Mucosa of rectum (tissue), 2 donors: ENCODE data around the gene CRLF2.
A peak's percentile ranks its signal among the peaks of the same experiment; 100 is the strongest.
"Not testable (repeated sequence)": the region's sequence is repeated elsewhere in the genome, so short reads cannot be mapped to it uniquely, and the experiment has no call there.

Source experiments
- H3K27ac ChIP-seq, 2 donors: one replicate each; pipeline ENCODE4 v1.7.0; 2013; ENCODE audit warnings: inconsistent platforms in 2 of 2, low read depth in 2 of 2, low read length in 2 of 2
- H3K27me3 ChIP-seq, 2 donors: one replicate each; pipeline ENCODE4 v1.7.0; 2013; ENCODE audit warnings: low read length in 2 of 2; ENCODE audit not compliant: control insufficient read depth in 2 of 2, insufficient read depth in 2 of 2
- H3K36me3 ChIP-seq, 2 donors: one replicate each; pipeline ENCODE4 v1.7.0; 2013; ENCODE audit warnings: low read length in 2 of 2; ENCODE audit not compliant: control insufficient read depth in 2 of 2, insufficient read depth in 2 of 2
- H3K4me1 ChIP-seq, 2 donors: one replicate each; pipeline ENCODE4 v1.7.0; 2013; ENCODE audit warnings: low read length in 2 of 2, mild to moderate bottlenecking in 1 of 2; ENCODE audit not compliant: control insufficient read depth in 2 of 2, insufficient read depth in 2 of 2
- H3K4me3 ChIP-seq, 2 donors: one replicate each; pipeline ENCODE4 v1.7.0; 2013; ENCODE audit warnings: low read length in 2 of 2
- H3K9ac ChIP-seq, 2 donors: one replicate each; pipeline ENCODE4 v1.7.0; 2013; ENCODE audit warnings: low read length in 2 of 2, low read depth in 1 of 2, mild to moderate bottlenecking in 1 of 2
- H3K9me3 ChIP-seq, 2 donors: one replicate each; pipeline ENCODE4 v1.7.0; 2013; ENCODE audit warnings: low read length in 2 of 2; ENCODE audit not compliant: control insufficient read depth in 2 of 2
- donor health status: healthy.
- donor health status: Normal muscosa, but diverticular disease.

The CRLF2 gene

DNA sequence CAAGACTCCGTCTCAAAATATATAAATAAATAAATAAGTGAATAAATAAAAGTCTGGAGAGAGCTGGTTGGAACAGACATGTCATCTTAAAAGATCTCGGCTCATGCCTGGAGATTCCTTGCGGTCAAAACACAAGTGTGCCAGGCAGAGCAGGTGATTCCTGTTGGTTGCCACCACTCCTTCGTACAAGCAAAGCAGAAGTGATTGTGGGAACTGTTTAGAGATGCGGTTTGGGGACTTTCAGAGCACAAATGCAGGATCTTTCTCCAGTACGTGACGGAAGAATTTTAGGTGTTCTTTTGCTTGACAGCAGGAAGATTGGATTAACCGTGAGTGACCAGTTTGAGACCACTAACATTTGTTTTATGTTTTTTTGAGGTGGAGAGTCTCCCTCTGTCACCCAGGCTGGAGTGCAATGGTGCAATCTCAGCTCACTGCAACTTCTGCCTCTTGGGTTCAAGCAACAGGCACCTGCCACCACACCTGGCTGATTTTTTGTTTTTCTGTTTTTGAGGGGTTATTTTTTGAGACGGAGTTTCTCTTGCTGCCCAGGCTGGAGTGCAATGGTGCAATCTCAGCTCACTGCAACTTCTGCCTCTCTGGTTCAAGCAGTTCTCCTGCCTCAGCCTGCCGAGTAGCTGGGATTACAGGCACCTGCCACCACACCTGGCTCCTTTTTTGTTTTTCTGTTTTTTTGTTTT, 2.8 kb upstream of the CRLF2 start:
- no peaks in the 10 kb centered on the region for H3K4me1 ChIP-seq
- no peaks in the 10 kb centered on the region for H3K9me3 ChIP-seq
- H3K4me3 ChIP-seq = no peak overlapping the region
- H3K27ac ChIP-seq = no peak overlapping the region
- H3K27me3 ChIP-seq = no peaks in the 10 kb centered on the region
- H3K9ac ChIP-seq = no peak overlapping the region
- no peaks in the 10 kb centered on the region for H3K36me3 ChIP-seq

DNA sequence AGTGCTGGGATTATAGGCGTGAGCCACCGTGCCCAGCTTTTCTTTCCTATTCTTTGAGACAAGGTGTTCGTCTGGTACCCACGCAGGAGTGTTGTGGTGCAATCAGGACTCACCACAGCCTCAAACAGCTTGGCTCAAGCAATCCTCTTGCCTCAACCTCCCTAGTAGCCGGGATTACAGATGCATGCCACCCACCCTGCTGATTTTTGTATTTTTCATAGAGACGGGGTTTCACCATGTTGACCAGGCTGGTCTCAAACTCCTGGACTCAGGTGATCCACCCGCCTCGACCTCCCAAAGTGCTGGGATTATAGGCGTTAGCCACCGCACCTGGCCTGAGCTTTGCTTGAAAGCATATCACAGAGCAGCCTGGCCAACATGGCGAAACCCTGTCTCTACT, 1.5 kb upstream of the CRLF2 start:
- Histone ChIP-seq H3K4me3 (no peak overlapping the region), H3K27ac (no peak overlapping the region), H3K36me3 (no peaks in the 10 kb centered on the region), H3K9me3 (no peaks in the 10 kb centered on the region), H3K27me3 (no peaks in the 10 kb centered on the region), H3K9ac (no peak overlapping the region), H3K4me1 (no peaks in the 10 kb centered on the region)

DNA sequence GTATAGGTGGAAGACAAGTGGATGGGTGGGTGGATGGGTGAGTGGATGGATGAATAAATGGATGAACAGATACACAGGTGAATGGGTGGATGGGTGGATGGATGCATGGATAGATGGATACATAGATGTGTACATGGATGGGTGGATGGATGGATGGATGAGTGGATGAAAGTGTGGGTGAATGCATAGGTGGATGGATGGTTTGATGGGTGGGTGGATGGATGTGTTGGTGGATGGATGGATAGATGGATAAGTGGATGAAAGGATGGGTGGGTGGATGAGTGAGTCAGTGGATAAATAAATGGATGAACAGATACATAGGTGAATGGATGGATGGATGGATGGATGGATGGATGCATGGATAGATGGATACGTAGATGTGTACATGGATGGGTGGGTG, 1.6 kb downstream of the CRLF2 start:
- H3K27ac ChIP-seq = no peak overlapping the region
- no peaks in the 10 kb centered on the region for H3K9me3 ChIP-seq
- H3K27me3 ChIP-seq = no peaks in the 10 kb centered on the region

DNA sequence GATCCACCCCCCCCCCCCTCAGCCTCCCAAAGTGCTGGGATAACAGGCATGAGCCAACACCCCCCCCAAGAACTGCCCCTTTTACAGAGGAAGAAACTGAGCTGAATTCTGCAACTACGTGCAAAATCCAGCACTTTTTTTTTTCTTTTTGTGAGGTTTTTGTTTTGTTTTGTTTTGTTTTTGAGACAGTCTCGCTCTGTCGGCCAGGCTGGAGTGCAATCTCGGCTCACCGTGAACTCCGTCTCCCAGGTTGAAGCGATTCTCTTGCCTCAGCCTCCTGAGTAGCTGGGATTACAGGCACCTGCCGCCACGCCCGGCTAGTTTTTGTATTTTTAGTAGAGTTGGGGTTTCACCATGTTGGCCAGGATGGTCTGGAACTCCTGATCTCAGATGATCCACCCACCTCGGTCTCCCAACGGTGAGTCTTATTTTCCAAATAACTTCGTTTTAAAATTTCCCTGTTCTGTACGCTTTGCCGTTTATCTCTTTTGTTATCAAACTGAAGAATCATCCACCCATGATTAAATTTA, 4.9 kb downstream of the CRLF2 start:
- no peaks in the 10 kb centered on the region for H3K9me3 ChIP-seq
- H3K4me1 ChIP-seq = peaks cover 0 to 2% of the 10 kb centered on the region in 2 donors
- H3K4me3 ChIP-seq = no peak overlapping the region
- H3K27me3 ChIP-seq = no peaks in the 10 kb centered on the region
- no peak overlapping the region for H3K9ac ChIP-seq
- no peaks in the 10 kb centered on the region for H3K36me3 ChIP-seq
- no peak overlapping the region for H3K27ac ChIP-seq

More for the DNA sequence above, 1.6 kb downstream of the CRLF2 start:
- Histone ChIP-seq H3K4me1 (no peaks in the 10 kb centered on the region), H3K4me3 (no peak overlapping the region), H3K9ac (no peak overlapping the region), H3K36me3 (no peaks in the 10 kb centered on the region)

DNA sequence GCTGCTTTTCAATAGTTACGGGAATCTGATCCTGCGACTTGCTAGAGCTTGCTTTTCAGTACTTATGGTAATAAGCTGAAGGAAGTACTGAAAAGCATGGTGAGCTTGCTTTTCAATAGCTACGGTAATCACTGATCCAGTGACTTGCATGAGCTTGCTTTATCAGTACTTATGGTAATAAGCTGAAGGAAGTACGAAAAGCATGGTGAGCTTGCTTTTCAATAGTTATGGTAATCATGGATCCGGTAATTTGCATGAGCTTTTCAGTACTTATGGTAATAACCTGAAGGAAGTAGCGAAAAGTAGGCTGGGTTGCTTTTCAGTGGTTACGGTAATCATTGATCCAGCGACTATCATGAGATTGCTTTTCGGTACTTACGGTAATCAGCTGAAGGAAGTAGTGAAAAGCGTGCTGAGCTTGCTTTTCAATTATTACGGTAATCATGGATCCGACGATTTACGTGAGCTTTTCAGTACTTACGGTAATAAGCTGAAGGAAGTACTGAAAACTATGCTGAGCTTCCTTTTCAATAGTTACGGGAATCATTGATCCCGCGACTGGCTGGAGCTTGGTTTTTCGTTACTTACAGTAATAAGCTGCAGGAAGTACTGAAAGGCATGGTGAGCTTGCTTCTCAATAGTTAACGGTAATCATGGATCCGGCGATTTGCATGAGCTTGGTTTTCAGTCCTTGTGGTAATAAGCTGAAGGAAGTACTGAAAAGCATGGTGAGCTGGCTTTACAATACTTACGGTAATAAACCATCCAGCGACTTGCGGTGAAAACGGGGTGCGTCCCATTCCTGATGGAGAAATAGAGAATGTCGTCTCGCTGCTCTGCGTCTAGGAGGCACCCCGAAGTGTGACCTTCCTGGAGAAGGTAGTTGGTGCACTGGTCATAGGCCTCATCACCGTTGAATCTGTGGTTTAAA, 6.5 kb downstream of the CRLF2 start:
- peak overlapping the region; percentile 57 to 65 for H3K4me3 ChIP-seq
- no peaks in the 10 kb centered on the region for H3K9me3 ChIP-seq
- no peaks in the 10 kb centered on the region for H3K36me3 ChIP-seq
- no peaks in the 10 kb centered on the region for H3K27me3 ChIP-seq
- H3K4me1 ChIP-seq = peaks cover 0 to 2% of the 10 kb centered on the region in 2 donors
- H3K9ac ChIP-seq = no peak overlapping the region
- H3K27ac ChIP-seq = no peak overlapping the region

DNA sequence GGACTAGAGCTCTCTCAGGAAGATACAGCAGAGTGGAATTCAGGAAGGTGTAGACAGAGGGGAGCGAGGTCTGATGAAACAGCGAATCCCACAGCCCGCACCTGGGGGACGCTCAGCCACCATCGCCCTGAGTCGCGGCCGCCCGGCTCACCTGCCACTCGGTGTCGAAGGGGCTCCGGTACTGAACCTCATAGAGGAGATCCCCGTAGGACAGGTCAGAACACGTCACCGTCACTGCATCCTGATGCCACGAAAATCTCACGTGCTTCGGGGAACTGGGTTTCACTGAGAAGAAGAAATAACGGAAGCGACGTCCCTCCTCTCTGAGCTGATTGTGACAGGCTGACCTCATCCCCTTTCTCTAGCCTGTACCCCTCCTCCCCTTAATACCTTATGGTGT, 10.2 kb downstream of the CRLF2 start:
- H3K27ac ChIP-seq = no peak overlapping the region
- peaks cover 0 to 2% of the 10 kb centered on the region in 2 donors for H3K4me1 ChIP-seq
- no peak overlapping the region for H3K9ac ChIP-seq
- no peaks in the 10 kb centered on the region for H3K9me3 ChIP-seq
- H3K27me3 ChIP-seq = no peaks in the 10 kb centered on the region
- H3K4me3 ChIP-seq = no peak overlapping the region
- no peaks in the 10 kb centered on the region for H3K36me3 ChIP-seq

DNA sequence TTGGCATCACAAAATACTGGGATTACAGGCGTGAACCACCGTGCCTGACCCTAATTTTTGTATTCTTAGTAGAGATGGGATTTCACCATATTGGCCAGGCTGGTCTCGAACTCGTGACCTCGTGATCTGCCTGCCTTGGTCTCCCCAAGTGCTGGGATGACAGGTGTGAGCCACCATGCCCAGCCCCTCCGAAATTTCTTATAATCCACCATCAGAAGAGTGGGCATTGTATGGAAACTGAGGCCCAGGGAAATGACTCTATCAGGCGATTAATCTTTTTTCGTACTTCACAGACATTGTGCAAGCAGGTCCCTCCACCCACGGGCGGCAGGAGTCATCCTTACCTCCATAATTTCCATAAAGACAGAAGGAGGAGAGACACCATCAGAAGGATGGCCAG, 16.0 kb downstream of the CRLF2 start:
- no peaks in the 10 kb centered on the region for H3K4me1 ChIP-seq
- no peak overlapping the region for H3K4me3 ChIP-seq
- no peaks in the 10 kb centered on the region for H3K27me3 ChIP-seq
- no peaks in the 10 kb centered on the region for H3K36me3 ChIP-seq
- H3K9me3 ChIP-seq = no peaks in the 10 kb centered on the region
- H3K27ac ChIP-seq = no peak overlapping the region
- no peak overlapping the region for H3K9ac ChIP-seq

DNA sequence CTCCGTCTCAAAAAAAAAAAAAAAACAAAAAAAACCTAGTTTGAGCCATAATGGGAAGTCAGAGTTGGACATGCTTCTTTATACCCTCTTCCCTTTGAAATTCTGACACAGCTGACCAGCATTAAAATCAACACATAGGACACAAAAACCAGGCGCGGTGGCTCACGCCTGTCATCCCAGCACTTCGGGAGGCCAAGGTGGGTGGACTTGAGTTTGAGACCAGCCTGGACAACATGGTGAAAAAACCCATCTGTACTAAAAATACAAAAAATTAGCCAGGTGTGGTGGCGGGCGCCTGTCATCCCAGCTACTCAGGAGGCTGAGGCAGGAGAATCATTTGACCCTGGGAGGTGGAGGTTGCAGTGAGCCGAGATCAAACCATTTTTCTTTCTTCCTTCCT, 20.3 kb downstream of the CRLF2 start:
- H3K9me3 ChIP-seq, H3K4me1 ChIP-seq, H3K9ac ChIP-seq: not testable (repeated sequence)

DNA sequence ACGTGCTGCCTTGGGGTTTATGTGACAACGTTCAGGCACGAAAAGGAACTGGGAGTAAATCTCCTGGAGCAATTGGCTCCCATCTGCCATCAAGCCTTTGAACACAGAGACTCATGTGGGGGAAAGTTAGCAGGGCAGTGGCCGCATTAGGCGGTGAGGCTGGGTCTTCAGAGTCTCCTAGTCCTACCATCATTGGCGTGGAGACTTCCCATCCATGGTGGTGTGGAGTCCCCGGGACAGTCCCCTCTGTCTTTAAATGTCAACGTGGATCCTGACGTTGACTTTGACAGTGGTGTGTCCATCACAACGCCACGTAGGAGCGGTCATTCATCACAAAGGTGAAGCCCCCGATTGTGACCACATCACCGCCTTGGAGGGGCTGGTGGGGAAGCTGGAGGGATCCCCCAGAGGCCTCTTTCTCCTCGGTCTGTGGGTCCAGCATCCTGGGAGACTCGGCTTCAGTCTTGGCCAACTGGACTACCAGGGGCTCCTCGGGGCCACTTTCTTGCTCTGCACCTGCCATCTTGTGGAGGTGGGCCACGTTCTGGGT, 21.8 kb downstream of the CRLF2 start:
- Histone ChIP-seq H3K27ac (no peak overlapping the region), H3K4me1 (no peaks in the 10 kb centered on the region), H3K4me3 (no peak overlapping the region), H3K27me3 (no peaks in the 10 kb centered on the region), H3K9ac (no peak overlapping the region), H3K36me3 (no peaks in the 10 kb centered on the region), H3K9me3 (no peaks in the 10 kb centered on the region)

More for the DNA sequence above, 20.3 kb downstream of the CRLF2 start:
- not testable (repeated sequence) for H3K4me3 ChIP-seq, H3K27me3 ChIP-seq, H3K36me3 ChIP-seq, H3K27ac ChIP-seq

DNA sequence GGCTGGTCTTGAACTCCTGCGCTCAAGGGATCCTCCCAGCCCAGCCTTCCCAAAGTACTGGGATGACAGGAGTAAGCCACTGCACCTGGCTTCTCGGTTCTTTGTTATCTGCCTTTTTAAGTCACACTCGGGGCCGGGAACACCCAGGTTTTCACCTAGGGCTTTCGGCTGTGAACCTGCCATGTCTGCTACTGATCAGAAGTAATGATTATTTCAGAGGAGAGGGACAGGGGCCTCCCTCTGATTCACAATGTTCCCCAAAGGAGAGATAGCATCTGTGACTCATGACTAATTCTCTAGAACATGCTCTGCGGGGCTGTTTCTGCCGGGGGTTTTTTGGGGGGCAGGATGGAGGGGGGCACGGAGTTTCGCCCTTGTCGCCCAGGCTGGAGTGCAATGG, 26.9 kb downstream of the CRLF2 start:
- no peaks in the 10 kb centered on the region for H3K4me1 ChIP-seq
- H3K4me3 ChIP-seq = no peak overlapping the region
- no peak overlapping the region for H3K27ac ChIP-seq
- H3K9ac ChIP-seq = no peak overlapping the region
- H3K36me3 ChIP-seq = no peaks in the 10 kb centered on the region
- H3K9me3 ChIP-seq = no peaks in the 10 kb centered on the region
- H3K27me3 ChIP-seq = no peaks in the 10 kb centered on the region
